ENCODE data around the gene ASIC1. TPM values are rescaled to one million over a fixed set of nuclear protein-coding genes. Genes with fewer than 3 reads are reported as not detected.
"Not testable (repeated sequence)": the region's sequence is repeated elsewhere in the genome, so short reads cannot be mapped to it uniquely, and the experiment has no call there.

The ASIC1 gene
- 1 to 10 TPM; 3.3 to 4.1 (median 4.0) TPM for polyA plus RNA-seq (ENCODE audit: insufficient read length in 3 of 3)

GRCh38 chr12:50057000-50057841 lies at the start of gene ASIC1:
Gene ASIC1, plus strand, starts transcription at chr12:50057596. Its CDS starts 1,171 bp downstream, at chr12:50058767.
- DNase-seq (ENCODE audit: low read depth in 3 of 3, low spot score in 2 of 3), result no peak

GRCh38 chr12:50013361-50014147 lies 43.8 kb upstream of the ASIC1 start:
- DNase-seq (ENCODE audit: low read depth in 3 of 3, low spot score in 2 of 3), result no peak

DNA sequence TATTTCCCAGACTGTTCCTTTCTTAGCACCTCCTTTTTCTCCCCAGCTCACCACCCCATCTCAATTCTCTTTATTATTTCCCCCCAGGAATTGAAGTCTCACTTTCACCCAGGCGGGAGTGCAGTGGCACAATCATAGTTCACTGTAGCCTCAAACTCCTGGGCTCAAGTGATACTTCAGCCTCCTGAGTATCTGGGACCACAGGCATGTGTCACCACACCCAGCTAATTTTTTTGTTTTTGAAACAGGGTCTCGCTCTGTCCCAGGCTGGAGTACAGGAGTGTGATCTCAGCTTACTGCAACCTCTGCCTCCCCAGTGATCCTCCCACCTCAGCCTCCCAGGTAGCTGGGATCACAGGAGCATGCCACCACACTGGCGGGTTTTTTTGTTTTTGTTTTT lies 43.1 kb upstream of the ASIC1 start:
- no peak for DNase-seq (ENCODE audit: low read depth in 3 of 3, low spot score in 2 of 3)

GRCh38 chr12:50016501-50017475 lies 40.6 kb upstream of the ASIC1 start:
- peak in 1 of 3 donors; percentile 45 for DNase-seq (ENCODE audit: low read depth in 3 of 3, low spot score in 2 of 3)

DNA sequence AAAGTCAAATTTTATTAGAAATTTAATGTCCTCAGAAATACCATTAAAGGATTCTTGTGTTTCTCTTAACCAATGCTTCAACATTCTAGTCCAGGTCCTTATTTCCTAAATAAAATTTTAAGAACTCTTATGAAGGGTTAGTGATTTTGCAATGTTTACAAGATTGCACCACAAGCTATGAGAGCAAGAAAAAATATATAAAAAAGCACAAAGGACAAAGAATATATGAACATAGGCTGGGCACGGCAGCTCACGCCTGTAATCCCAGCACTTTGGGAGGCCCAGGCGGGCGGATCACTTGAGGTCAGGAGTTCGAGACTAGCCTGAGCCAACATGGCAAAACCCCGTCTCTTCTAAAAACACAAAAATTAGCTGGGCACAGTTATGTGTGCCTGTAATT lies 39.8 kb upstream of the ASIC1 start:
- no peak for DNase-seq (ENCODE audit: low read depth in 3 of 3, low spot score in 2 of 3)

GRCh38 chr12:50018154-50018553 lies 39.2 kb upstream of the ASIC1 start:
- no peak for DNase-seq (ENCODE audit: low read depth in 3 of 3, low spot score in 2 of 3)

- DNase-seq (ENCODE audit: low read depth in 3 of 3, low spot score in 2 of 3), result no peak
Measured at GRCh38 chr12:50018968-50019367, 38.4 kb upstream of the ASIC1 start.

GRCh38 chr12:50019524-50019923 lies 37.9 kb upstream of the ASIC1 start:
- no peak for DNase-seq (ENCODE audit: low read depth in 3 of 3, low spot score in 2 of 3)

DNA sequence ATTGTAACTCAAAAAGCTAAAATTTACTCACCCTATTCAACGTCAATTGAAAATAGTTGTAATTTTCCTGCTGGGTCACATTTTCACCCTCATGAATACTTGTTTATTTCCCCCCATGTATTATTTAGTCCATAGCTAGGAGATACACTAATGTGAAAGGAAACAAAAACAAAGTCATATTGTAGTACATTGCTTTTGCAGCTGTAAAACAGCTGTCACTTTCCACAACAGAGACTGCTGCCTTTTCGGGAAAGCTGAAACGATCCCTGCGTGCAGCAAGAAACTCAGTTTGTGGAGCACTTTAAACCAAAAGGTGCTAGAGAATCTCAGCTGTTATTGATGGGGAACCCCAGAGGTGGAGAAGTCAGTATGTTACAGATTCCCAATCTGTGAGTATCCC lies 36.4 kb upstream of the ASIC1 start:
- no peak for DNase-seq (ENCODE audit: low read depth in 3 of 3, low spot score in 2 of 3)

GRCh38 chr12:50022903-50023302 lies 34.5 kb upstream of the ASIC1 start:
- DNase-seq (ENCODE audit: low read depth in 3 of 3, low spot score in 2 of 3), result no peak

DNA sequence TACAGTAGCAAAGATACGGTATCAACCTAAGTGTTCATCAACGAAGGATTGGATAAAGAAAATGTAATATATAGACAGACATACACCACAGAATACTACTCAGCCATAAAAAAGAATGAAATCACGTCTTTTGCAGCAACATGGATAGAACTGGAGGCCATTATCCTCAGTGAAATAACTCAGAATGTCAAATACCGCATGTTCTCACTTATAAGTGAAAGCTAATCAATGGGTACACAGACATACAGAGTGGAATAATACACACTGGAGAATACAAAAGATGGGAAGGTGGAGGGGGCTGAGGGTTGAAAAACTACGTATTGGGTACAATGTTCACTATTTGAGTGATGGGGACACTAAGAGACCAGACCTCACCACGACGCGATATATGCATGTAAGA lies 33.2 kb upstream of the ASIC1 start:
- DNase-seq (ENCODE audit: low read depth in 3 of 3, low spot score in 2 of 3), result no peak

DNA sequence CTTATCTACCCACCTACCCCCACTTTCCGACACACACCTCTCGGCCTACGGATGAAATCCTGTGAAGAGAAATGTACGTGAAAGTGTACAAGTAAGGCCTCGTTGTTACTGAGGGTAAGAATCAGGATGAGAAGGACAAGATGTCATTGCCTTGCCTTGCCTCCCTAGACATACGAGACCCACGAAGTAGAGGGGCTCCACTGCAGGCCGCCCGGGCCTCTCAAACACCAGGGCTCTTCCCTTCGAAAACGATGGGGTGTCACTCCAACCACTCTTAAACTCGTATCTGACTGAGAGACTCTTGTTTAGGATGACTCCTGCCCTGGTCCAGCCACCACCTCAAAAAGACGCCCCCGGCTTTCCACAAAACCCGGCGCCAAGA lies 32.6 kb upstream of the ASIC1 start:
- DNase-seq (ENCODE audit: low read depth in 3 of 3, low spot score in 2 of 3), result no peak

DNA sequence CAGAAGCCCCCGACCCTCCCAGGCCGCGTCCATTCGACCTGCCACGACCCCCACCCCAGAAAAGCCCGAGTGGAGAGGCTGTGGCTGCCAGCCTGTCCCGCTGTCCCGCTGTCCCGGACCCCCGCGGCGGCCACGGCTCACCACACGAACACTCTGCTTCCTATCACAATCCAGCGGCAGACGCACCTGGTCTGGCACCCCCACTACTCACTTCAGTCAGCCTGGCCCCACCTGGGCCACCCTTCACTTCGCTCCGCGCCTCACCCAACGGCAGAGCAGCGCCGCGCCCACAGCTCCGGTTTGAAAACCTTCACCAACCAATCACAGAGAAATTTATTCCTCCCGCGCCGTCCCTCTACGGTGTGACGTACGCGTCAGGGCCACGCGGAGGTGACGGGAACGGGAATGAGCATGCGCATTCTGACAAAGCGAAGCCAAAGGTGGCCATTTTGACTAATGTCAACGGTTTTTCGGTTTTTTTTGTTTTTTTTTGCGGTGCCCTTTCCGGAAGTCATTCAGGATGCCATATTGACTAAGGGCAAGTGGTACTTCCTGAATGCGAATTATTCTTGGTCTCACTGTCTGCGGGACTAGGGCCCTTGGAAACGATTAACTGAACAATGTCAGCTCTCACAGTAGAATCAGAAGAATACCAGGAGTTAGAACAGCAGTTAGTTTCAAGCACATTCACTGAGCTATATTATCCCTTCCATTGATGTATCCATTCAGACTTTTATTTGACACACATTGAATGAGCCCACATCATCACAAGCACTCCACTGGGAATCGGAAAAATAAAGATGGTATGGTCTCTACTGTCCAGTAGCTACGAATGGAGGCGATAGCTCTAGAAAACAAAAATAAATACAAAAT lies 32.0 kb upstream of the ASIC1 start, which contains the start of gene RACGAP1:
TSS of gene RACGAP1 (minus strand) at position 308 of the 873 bp plus-strand sequence. CDS start 8,779 bp downstream, outside the sequence.
- peak; percentile 98 to 99 (median 98) for DNase-seq (ENCODE audit: low read depth in 3 of 3, low spot score in 2 of 3)

GRCh38 chr12:50026691-50027090 lies 30.7 kb upstream of the ASIC1 start:
- DNase-seq (ENCODE audit: low read depth in 3 of 3, low spot score in 2 of 3), result no peak

- not testable (repeated sequence) for DNase-seq (ENCODE audit: low read depth in 3 of 3, low spot score in 2 of 3)
Measured at GRCh38 chr12:50030449-50030848, 26.9 kb upstream of the ASIC1 start.

- no peak for DNase-seq (ENCODE audit: low read depth in 3 of 3, low spot score in 2 of 3)
Measured at GRCh38 chr12:50032515-50032853, 24.9 kb upstream of the ASIC1 start.

- DNase-seq (ENCODE audit: low read depth in 3 of 3, low spot score in 2 of 3), result no peak
Measured at GRCh38 chr12:50032854-50033581, 24.4 kb upstream of the ASIC1 start.

DNA sequence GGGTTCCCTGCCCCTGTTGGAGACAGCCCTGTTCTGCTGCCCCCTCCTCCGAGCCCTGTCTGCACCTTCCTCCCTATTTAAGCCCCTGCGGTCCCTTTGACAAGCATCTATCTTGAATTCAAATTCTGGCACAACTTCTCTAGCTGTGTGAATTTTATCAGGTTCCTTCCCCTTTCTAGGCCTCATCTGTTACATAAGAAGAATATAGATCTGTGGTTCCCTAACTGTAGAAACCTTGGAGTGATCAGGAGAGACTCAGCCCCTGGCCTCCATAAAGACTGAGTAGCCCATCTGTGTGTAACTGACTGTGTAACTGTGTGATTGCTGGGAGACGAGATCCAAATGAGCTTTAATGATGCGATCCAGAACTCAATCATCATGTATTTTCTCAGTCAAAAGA lies 19.1 kb upstream of the ASIC1 start:
- no peak for DNase-seq (ENCODE audit: low read depth in 3 of 3, low spot score in 2 of 3)
